Measurements from ENCODE around the gene KCNC1. TPM values are rescaled to one million over a fixed set of nuclear protein-coding genes. Genes with fewer than 3 reads are reported as not detected.

The KCNC1 gene
- polyA plus RNA-seq, 2 of the 4 experiments (the other 2 are of a cell fraction): 0.08 TPM; not detected in 1

DNA sequence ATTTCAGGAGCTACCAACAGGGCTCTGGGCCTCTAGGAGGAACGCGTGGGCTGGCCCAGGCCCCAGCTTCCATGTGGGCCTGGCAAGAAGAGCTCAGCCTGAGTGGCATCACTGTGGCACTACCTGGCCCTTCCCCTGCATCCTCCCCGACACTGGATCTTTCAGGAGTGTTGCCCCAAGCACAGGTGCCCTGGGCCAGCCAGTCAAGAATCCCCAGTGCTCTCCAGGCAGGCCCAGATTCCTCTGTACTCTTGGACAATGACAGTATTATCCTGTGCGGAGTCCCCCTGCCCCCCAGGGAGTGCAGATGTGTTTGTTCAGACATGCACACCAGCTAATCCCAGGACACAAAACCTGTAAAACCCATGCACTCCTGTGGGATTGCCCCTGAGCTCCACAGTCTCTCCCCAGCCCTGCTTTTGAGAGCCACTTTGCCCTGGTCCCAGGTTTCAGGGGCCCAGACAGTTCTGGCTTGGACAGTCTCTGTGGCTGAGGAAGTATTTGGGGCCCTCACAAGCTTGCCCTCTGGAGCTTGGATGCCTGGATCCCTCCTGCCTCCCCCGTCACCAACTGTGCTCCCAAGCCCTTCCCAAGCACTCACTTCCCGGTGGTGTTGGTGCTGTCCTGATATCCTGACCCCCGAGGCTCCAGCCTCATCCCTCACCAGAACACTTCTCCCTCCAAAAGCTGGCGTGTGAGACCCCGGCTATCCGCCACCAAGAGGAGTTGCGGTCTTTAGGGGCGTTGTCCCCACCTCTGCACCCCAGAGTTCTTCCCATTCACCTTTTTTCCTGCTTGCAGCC is 39.9 kb downstream of the KCNC1 start:
- Histone ChIP-seq H3K27ac (no peak overlapping the region), H3K4me2 (no peak overlapping the region), H3K4me1 (0 out of 3 replicates have a peak, but pooled peaks cover 4% of the 10 kb centered on the region), H3K4me3 (no peak overlapping the region), H3K9me3 (no peaks in the 10 kb centered on the region)
- FAIRE-seq (no peak), DNase-seq (ENCODE audit: low read depth in 1 of 2, low spot score in 1 of 2) (no peak), ATAC-seq (no peak)
- TF ChIP-seq HEYL (CRISPR knock-in tag; IDR thresholded peaks at IDR 0.05): no peak
- TF ChIP-seq, protein P1, sequence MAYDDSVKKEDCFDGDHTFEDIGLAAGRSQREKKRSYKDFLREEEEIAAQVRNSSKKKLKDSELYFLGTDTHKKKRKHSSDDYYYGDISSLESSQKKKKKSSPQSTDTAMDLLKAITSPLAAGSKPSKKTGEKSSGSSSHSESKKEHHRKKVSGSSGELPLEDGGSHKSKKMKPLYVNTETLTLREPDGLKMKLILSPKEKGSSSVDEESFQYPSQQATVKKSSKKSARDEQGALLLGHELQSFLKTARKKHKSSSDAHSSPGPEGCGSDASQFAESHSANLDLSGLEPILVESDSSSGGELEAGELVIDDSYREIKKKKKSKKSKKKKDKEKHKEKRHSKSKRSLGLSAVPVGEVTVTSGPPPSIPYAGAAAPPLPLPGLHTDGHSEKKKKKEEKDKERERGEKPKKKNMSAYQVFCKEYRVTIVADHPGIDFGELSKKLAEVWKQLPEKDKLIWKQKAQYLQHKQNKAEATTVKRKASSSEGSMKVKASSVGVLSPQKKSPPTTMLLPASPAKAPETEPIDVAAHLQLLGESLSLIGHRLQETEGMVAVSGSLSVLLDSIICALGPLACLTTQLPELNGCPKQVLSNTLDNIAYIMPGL (CRISPR knock-in tag; IDR thresholded peaks at IDR 0.05; ENCODE audit: borderline replicate concordance): no peak
- no peak for TF ChIP-seq ZSCAN20 (CRISPR knock-in tag; IDR thresholded peaks at IDR 0.05)
- no peak for TF ChIP-seq CBX2 (IDR thresholded peaks at IDR 0.05; ENCODE audit: borderline replicate concordance, low read depth)
- TF ChIP-seq, protein P2, sequence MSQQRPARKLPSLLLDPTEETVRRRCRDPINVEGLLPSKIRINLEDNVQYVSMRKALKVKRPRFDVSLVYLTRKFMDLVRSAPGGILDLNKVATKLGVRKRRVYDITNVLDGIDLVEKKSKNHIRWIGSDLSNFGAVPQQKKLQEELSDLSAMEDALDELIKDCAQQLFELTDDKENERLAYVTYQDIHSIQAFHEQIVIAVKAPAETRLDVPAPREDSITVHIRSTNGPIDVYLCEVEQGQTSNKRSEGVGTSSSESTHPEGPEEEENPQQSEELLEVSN (IDR thresholded peaks at IDR 0.05; ENCODE audit: borderline replicate concordance, low read depth): no peak
- TF ChIP-seq, protein P3, sequence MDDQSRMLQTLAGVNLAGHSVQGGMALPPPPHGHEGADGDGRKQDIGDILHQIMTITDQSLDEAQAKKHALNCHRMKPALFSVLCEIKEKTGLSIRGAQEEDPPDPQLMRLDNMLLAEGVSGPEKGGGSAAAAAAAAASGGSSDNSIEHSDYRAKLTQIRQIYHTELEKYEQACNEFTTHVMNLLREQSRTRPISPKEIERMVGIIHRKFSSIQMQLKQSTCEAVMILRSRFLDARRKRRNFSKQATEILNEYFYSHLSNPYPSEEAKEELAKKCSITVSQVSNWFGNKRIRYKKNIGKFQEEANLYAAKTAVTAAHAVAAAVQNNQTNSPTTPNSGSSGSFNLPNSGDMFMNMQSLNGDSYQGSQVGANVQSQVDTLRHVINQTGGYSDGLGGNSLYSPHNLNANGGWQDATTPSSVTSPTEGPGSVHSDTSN (IDR thresholded peaks at IDR 0.05): no peak
- no peak for TF ChIP-seq RCOR1 (IDR thresholded peaks at IDR 0.05; ENCODE audit: low read depth, low read length)
- TF ChIP-seq, protein P4, sequence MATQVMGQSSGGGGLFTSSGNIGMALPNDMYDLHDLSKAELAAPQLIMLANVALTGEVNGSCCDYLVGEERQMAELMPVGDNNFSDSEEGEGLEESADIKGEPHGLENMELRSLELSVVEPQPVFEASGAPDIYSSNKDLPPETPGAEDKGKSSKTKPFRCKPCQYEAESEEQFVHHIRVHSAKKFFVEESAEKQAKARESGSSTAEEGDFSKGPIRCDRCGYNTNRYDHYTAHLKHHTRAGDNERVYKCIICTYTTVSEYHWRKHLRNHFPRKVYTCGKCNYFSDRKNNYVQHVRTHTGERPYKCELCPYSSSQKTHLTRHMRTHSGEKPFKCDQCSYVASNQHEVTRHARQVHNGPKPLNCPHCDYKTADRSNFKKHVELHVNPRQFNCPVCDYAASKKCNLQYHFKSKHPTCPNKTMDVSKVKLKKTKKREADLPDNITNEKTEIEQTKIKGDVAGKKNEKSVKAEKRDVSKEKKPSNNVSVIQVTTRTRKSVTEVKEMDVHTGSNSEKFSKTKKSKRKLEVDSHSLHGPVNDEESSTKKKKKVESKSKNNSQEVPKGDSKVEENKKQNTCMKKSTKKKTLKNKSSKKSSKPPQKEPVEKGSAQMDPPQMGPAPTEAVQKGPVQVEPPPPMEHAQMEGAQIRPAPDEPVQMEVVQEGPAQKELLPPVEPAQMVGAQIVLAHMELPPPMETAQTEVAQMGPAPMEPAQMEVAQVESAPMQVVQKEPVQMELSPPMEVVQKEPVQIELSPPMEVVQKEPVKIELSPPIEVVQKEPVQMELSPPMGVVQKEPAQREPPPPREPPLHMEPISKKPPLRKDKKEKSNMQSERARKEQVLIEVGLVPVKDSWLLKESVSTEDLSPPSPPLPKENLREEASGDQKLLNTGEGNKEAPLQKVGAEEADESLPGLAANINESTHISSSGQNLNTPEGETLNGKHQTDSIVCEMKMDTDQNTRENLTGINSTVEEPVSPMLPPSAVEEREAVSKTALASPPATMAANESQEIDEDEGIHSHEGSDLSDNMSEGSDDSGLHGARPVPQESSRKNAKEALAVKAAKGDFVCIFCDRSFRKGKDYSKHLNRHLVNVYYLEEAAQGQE (IDR thresholded peaks at IDR 0.05): no peak
- TF ChIP-seq ZC3H11A (IDR thresholded peaks at IDR 0.05): no peak
- TF ChIP-seq, protein P5, sequence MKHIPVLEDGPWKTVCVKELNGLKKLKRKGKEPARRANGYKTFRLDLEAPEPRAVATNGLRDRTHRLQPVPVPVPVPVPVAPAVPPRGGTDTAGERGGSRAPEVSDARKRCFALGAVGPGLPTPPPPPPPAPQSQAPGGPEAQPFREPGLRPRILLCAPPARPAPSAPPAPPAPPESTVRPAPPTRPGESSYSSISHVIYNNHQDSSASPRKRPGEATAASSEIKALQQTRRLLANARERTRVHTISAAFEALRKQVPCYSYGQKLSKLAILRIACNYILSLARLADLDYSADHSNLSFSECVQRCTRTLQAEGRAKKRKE (CRISPR knock-in tag; IDR thresholded peaks at IDR 0.05; ENCODE audit: low read depth): no peak
- no peak for TF ChIP-seq TFCP2L1 (CRISPR knock-in tag; IDR thresholded peaks at IDR 0.05)
- no peak for TF ChIP-seq NR3C1 (IDR thresholded peaks at IDR 0.05)
- no peak for TF ChIP-seq KDM5A (IDR thresholded peaks at IDR 0.05)
- TF ChIP-seq EHMT2 (IDR thresholded peaks at IDR 0.05; ENCODE audit: low read depth): no peak
- no peak for TF ChIP-seq TP53 (CRISPR knock-in tag; IDR thresholded peaks at IDR 0.05)
- TF ChIP-seq, protein P6, sequence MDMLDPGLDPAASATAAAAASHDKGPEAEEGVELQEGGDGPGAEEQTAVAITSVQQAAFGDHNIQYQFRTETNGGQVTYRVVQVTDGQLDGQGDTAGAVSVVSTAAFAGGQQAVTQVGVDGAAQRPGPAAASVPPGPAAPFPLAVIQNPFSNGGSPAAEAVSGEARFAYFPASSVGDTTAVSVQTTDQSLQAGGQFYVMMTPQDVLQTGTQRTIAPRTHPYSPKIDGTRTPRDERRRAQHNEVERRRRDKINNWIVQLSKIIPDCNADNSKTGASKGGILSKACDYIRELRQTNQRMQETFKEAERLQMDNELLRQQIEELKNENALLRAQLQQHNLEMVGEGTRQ (IDR thresholded peaks at IDR 0.05): no peak
- 33% methylated on average over 10 of the region's 12 CpGs for WGBS (ENCODE audit: missing lambda C conversion rate)
- POLR2A ChIA-PET: no interaction called here
- CTCF ChIA-PET: interaction anchor here (1.2 to 1.3 kb wide), 2 partner anchors 18 to 204 kb away, joined by 3 to 6 read pairs; no protein-coding TSS in a partner anchor

Measured in A549 (cell line).